Sigmoid colon (tissue), 7 donors: ENCODE measurements around the gene SHC1. TPM values are rescaled to one million over a fixed set of nuclear protein-coding genes. Genes with fewer than 3 reads are reported as not detected.

Experiments
- DNase-seq: peaks from one replicate; pipeline ENCODE4 v3.0.0-alpha.2; 2019
- H3K27ac ChIP-seq, 4 donors: fragments of 200-600 bp; sonication (generic); one replicate each; pipeline ENCODE4 v1.5.1; 2016 to 2019; ENCODE audit warnings: mild to moderate bottlenecking in 1 of 4
- H3K27me3 ChIP-seq, 3 donors: fragments of 200-600 bp; sonication (generic); one replicate each; pipeline ENCODE4 v1.5.1; 2019; ENCODE audit warnings: mild to moderate bottlenecking in 1 of 3
- H3K36me3 ChIP-seq, 4 donors: fragments of 200-600 bp; sonication (generic); one replicate each; pipeline ENCODE4 v1.5.1; 2016 to 2019
- H3K4me1 ChIP-seq, 4 donors: fragments of 200-600 bp; sonication (generic); one replicate each; pipeline ENCODE4 v1.5.1; 2017 to 2019
- H3K4me3 ChIP-seq, 4 donors: fragments of 200-600 bp; sonication (generic); one replicate each; pipeline ENCODE4 v1.5.1; 2017 to 2019; ENCODE audit warnings: mild to moderate bottlenecking in 2 of 4, moderate library complexity in 1 of 4
- H3K9me3 ChIP-seq, 4 donors: fragments of 200-600 bp in 3 of 4; sonication (generic) in 3 of 4; one replicate each; pipeline versions ENCODE4 v1.5.1 to v1.6.1; 2013 to 2019
- CTCF ChIP-seq, 4 experiments: fragments of 450-650 bp in 3 of 4; fragments of 200-600 bp in 1 of 4; IDR thresholded peaks; one replicate each; pipeline ENCODE4 v1.5.1; 2016 to 2019; ENCODE audit warnings: antibody characterized with exemption in 4 of 4, mild to moderate bottlenecking in 3 of 4, moderate library complexity in 2 of 4
- EP300 ChIP-seq, 4 donors: sonication (generic); formaldehyde crosslinking; IDR thresholded peaks; one replicate each; pipeline ENCODE4 v1.6.1; 2017; ENCODE audit warnings: antibody characterized with exemption in 4 of 4
- POLR2A ChIP-seq, 2 donors: fragments of 450-650 bp; IDR thresholded peaks; one replicate each; pipeline ENCODE4 v1.6.1; 2016; ENCODE audit warnings: antibody characterized with exemption in 2 of 2, mild to moderate bottlenecking in 2 of 2, moderate library complexity in 2 of 2
- POLR2AphosphoS5 ChIP-seq, 4 donors: sonication (generic); formaldehyde crosslinking; IDR thresholded peaks; one replicate each; pipeline ENCODE4 v1.6.1; 2017; ENCODE audit warnings: antibody characterized with exemption in 4 of 4
- WGBS, 2 donors: extraction: QIAGEN DNeasy Blood & Tissue Kit; methylation state at CpG; one replicate each; pipeline ENCODE4 v1.1.7; 2013; 5-methylcytosine and 5-hydroxymethylcytosine counted together
- intact Hi-C: fragments of 100-400 bp; cut with DNase I; formaldehyde crosslinking; loops from one replicate; pipeline ENCODE4 v1.15.1; 2023
- polyA plus RNA-seq, 3 donors: library from polyadenylated mRNA; stranded (reverse); fragments of 200-250 nt; gene quantifications; one replicate each; pipeline ENCODE4 v1.2.3, GENCODE V29; 2013
- total RNA-seq, 4 donors: library from RNA; depleted of rRNA; stranded (reverse); fragments of >200 nt; gene quantifications; one replicate each; pipeline ENCODE4 v1.1.0, GENCODE V29; 2016
- donor health status: healthy with polysubstance abuse.
- donor health status: Bipolar disorder and iron deficiency.
- donor health status: healthy.

The SHC1 gene
- total and polyA plus RNA-seq, 7 donors: 49.2 to 80.4 (median 62.6) TPM

- TF ChIP-seq POLR2AphosphoS5 (IDR thresholded peaks at IDR 0.05) (no peak), EP300 (IDR thresholded peaks at IDR 0.05) (no peak), CTCF (IDR thresholded peaks at IDR 0.05) (no peak), POLR2A (IDR thresholded peaks at IDR 0.05) (no peak)
- H3K27me3 ChIP-seq: no peaks in the 10 kb centered on the region
- intact Hi-C loops: no loop called here
- H3K4me1 ChIP-seq: peaks cover 0 to 75% (median 69%) of the 10 kb centered on the region in 4 donors
- 18 to 25% methylated on average over 6 of the region's 6 CpGs for WGBS, 2 donors
- H3K27ac ChIP-seq: peak overlapping the region; percentile 86 to 88 (median 87)
- no peaks in the 10 kb centered on the region for H3K9me3 ChIP-seq
- H3K36me3 ChIP-seq: peaks cover 11 to 18% (median 17%) of the 10 kb centered on the region in 4 donors
- peak; percentile 82 for DNase-seq
- H3K4me3 ChIP-seq: peak overlapping the region; percentile 50 to 62 (median 60)
Measured at GRCh38 chr1:154956544-154956941, 14.0 kb downstream of the SHC1 start.

GRCh38 chr1:154955718-154956543, 14.6 kb downstream of the SHC1 start, which contains the start of gene PBXIP1:
Gene PBXIP1 (minus strand): TSS chr1:154956099. CDS start chr1:154953721, 2,378 bp downstream.
- no peaks in the 10 kb centered on the region for H3K9me3 ChIP-seq
- H3K36me3 ChIP-seq: peaks cover 17 to 24% (median 22%) of the 10 kb centered on the region in 4 donors
- DNase-seq: peak; percentile 91
- intact Hi-C loops: no loop called here
- WGBS, 2 donors: 0 to 1% methylated on average over 18 of the region's 18 CpGs
- H3K27ac ChIP-seq: peak within 1 kb of the TSS; percentile 86 to 88 (median 87)
- peaks cover 0 to 73% (median 66%) of the 10 kb centered on the region in 4 donors for H3K4me1 ChIP-seq
- H3K4me3 ChIP-seq: peak within 1 kb of the TSS; percentile 50 to 62 (median 60)
- no peaks in the 10 kb centered on the region for H3K27me3 ChIP-seq
- TF ChIP-seq POLR2A (IDR thresholded peaks at IDR 0.05) (peak; percentile 44 to 61), CTCF (IDR thresholded peaks at IDR 0.05) (no peak), EP300 (IDR thresholded peaks at IDR 0.05) (peak in 1 of 4 donors; percentile 1), POLR2AphosphoS5 (IDR thresholded peaks at IDR 0.05) (peak; percentile 68 to 86 (median 74))

- Histone ChIP-seq H3K36me3 (peaks cover 23 to 32% (median 28%) of the 10 kb centered on the region in 4 donors), H3K4me3 (peak overlapping the region; percentile 50 to 62 (median 60)), H3K27me3 (no peaks in the 10 kb centered on the region), H3K9me3 (no peaks in the 10 kb centered on the region), H3K27ac (peak overlapping the region; percentile 86 to 88 (median 87)), H3K4me1 (peaks cover 0 to 65% (median 59%) of the 10 kb centered on the region in 4 donors)
- intact Hi-C loops: no loop called here
- TF ChIP-seq CTCF (IDR thresholded peaks at IDR 0.05) (no peak), POLR2AphosphoS5 (IDR thresholded peaks at IDR 0.05) (peak in 1 of 4 donors; percentile 16)
- WGBS, 2 donors: 6 to 8% methylated on average over 4 of the region's 4 CpGs
- peak; percentile 80 for DNase-seq
Measured at GRCh38 chr1:154955039-154955717, 15.4 kb downstream of the SHC1 start.

GRCh38 chr1:154954541-154954940, 16.0 kb downstream of the SHC1 start:
- Histone ChIP-seq H3K27ac (peak overlapping the region; percentile 86 to 88 (median 87)), H3K4me3 (peak overlapping the region in 2 of 4 donors; percentile 60 to 62), H3K27me3 (no peaks in the 10 kb centered on the region), H3K9me3 (no peaks in the 10 kb centered on the region), H3K4me1 (peaks cover 0 to 60% (median 56%) of the 10 kb centered on the region in 4 donors), H3K36me3 (peaks cover 21 to 34% (median 26%) of the 10 kb centered on the region in 4 donors)
- no peak for DNase-seq
- TF ChIP-seq EP300 (IDR thresholded peaks at IDR 0.05): no peak
- no peak for TF ChIP-seq POLR2AphosphoS5 (IDR thresholded peaks at IDR 0.05)
- no peak for TF ChIP-seq CTCF (IDR thresholded peaks at IDR 0.05)
- no peak for TF ChIP-seq POLR2A (IDR thresholded peaks at IDR 0.05)
- 75 to 80% methylated on average over 3 of the region's 3 CpGs for WGBS, 2 donors
- intact Hi-C loops: no loop called here
